COLO668 (cell line): ENCODE data around the gene KCNG2.

Experiments used
- DNase-seq: peaks from one replicate; lab custom pipeline; 2025; ENCODE audit not compliant: unreplicated experiment; lab: John Stamatoyannopoulos, UW

Gene KCNG2

DNA sequence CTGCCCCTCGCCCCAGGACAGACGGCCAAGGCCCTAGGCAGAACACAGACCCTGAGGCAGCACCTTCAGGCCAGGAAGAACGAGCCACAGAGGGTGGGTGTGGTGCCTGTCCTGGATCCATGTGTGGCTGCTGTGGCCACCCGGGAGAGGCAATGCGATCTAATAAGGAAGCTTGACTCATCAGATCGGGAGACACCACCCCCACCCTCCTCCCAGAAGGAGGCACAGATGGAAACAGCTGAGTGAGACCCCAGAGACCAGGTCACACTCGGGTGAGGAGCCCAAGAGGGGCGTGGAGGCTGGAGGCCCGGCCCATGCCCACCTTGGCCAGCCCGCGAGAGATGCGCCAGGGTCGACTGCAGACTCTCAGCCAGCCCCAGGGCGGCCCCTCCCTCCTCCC, 20.3 kb downstream of the KCNG2 start:
- DNase-seq: no peak

DNA sequence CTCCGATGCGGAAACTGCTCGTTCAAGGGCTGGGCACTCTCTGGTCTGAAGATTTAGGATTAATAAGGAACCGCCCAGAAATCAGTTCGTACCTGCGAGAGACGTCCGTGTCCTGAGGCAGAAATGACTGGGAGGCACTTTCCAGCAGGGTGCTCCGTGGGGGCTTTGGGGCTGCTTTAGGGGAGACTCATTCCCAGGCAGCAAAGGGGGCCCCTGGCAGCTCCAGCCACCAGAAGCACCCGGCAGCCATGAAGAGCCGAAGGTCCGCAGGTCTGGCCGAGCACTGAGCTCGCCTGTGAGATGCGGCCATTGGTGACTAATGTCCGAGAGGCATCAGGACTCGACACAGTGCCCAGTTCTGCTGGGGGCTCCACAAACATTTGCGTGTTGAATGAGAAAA, 20.9 kb downstream of the KCNG2 start:
- DNase-seq: no peak

DNA sequence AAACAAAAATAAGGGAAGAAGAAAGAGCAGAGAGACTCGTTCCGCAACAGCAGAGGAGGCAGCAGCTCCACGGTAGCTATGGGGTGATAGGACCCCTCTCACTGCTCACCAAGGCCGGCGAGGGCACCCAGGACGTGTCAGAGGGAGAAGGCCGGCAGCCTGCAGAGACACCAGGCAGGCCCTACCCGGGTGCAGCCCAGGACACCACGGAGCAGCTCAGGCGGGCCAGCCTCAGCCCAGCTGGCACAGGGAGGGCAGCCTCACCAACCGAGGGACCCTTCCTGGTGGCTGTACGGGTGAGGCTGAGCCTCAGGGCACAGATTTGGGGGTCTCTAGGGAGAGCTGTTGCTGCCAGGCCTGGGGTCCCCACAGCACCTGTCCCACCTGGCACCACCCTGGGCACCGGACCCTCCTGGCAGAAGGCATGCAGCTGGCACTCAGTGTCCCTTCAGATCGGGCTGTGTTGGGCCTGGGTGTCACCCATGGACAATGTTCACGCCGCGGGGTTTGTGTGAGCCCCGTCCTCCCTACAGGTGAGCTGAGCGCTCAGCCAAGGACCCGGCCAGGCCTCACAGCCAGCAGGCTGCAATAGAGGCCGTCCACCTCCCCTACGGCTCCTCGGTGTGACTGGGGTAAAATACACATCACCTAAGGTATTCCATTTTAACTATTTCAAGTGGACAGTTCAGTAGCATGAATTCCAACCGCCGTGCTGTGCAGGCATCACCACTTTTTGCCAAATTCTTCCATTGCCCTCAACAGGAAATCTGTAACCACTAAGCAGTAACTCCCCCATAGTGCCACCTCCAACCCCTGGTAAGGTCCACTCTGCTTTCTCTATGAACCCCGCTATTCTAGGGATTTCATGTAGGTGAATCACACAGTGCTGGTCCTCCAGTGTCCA, 21.6 kb downstream of the KCNG2 start:
- no peak for DNase-seq

DNA sequence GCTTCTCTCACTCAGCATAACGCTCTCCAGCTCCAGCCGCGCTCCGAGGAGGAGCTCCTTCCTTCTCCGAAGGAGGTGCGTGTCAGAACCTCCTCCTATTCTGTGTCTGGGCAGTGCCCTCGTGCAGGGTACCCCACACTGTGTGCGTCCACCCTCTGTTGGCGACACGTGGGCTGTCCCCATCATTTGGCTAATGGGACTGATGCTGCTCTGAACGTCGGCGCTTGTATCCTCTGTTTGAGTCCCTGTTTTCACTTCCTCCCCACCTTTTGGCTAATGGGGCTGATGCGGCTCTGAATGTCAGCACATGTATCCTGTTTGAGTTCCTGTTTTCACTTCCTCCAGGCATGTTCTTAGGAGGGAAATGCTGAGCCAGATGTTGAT, 22.2 kb downstream of the KCNG2 start:
- no peak for DNase-seq

DNA sequence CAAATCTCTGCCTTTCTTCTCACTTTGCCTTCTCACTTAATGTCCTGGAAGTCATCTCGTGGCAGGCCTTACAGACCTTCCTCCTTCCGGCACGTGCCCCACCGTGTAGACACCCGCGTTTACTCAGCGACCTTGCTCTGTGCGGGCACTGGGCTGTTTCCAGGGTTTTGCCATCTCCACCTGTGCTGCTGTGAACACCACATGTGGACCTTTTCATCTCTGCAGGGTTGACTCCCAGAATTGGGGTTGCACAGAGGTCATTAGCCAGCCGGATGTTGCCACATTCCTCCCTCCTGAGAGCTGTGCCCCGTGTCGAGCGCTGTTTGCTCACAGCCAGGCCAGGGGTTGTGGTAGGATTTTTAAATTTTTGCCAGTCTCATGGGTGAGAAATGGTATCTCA, 25.4 kb downstream of the KCNG2 start:
- DNase-seq: no peak

DNA sequence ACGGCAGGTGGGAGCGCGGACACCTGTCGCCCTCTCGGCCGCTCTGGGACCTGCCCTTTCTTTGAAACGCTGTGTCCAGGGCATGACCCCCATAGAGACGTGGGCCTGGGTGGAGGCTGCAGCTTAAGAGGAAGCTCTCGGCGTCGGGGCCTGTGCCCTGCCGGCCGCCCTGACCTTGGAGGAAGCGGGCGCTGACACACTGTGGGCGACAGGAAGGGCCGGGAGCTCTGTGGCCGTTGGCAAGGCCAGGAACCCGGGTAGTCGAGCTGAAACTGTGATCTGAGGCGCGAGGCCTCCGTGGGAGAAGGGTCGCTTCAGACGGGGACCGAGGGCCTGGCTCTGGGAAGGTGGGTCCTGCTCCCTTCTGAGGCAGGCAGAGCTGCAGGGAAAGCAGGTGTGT, 28.2 kb downstream of the KCNG2 start:
- DNase-seq: no peak

DNA sequence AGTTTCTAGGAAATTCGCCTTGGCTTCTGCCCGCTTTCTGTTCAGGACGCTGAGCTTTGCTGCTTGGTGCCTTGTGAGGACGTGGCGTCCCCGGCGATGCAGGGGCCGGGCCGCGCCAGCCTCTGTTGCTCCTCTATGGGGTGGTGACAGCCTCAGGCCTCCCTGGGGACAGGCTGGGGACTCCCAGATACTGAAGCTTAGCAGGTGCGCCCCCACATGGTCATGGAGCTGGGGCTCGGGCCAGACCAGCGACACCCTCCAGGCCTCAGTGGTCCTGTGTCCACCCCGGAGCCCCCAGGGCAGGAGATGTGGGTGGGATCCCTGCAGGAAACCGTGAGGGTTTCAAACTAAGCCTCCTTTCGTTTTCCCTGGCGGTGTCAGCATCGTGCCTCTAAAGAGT, 29.2 kb downstream of the KCNG2 start:
- no peak for DNase-seq

DNA sequence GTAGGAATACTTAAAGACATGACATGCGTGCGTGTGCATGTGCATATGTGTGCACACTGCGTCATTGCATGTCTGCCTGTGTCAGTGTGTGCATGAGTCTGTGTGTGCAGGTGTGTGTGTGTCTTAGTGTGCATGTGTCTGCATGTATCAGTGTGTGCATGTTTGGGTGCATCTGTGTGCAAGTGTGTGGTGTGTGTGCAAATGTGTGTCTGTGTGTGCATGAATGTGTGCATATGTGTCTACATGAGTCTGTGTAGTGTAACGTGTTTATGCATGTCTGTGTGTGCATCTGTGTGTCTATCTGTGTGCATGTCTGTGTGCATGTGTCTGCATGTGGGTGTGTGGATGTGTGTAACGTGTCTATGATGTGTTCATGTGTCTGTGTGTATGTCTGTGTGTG, 30.5 kb downstream of the KCNG2 start:
- DNase-seq: no peak

DNA sequence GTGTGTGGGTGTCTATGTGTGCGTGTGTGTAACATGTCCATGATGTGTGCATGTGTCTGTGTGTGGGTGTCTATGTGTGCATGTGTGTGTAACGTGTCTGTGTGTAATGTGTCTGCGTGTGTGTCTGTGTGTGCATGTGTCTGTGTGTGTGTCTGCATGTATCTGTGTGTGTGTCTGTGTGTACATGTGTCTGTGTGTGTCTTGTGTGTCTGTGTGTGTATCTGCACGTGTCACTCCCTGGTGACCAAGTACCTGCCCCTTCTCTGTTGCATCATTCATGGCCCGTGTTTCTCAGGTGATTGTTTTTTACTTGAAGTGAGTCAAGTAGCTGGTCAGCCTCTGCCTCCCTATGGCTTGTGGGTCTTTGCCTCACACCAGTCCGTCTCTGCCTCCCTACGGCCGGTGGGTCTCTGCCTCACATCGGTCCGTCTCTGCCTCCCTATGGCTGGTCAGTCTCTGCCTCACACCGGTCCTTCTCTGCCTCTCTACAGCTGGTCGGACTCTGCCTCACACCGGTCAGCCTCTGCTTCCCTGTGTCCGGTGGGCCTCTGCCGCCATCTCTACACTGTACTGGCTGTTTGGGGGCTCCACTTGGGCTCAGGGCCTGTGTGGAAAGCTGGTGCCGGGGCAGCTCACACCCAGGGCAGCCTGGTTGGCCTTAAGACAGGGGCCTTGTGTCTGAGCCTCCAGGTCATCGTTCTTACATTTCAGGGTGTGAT, 31.6 kb downstream of the KCNG2 start:
- DNase-seq: no peak

DNA sequence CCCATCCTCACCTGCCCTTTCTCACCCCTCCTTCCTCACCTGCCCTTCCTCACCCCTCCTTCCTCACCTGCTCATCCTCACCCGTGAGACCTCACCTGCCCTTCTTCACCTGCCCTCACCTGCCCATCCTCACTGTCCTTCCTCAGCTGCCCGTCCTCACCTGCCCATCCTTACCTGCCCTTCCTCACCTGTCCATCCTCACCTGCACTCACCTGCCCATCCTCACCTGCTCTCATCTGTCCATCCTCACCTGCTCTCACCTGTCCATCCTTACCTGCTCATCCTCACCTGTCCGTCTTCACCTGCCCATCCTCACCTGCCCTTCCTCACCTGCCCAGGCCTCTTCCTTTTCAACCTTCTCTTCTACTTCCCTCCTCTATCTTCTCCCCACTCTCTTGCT, 34.4 kb downstream of the KCNG2 start:
- no peak for DNase-seq

DNA sequence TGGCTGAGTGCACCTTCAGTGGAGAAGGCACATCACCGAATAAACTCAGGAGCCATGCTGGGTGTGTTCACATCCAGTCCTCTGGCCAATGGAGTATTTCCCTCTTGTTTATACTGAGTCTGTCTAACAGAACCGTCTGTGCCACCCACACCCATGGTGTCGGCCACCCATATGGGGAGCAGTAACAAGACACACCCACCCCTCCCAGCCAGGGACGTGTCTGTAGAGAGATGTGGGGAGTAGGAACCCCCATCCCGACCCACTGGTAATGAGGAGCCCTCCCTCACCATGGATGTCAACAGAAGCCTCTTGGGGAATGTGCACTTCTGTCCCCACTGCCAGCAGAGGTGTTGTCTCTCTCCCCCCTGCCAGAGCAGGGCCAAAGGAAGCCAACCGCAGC, 37.1 kb downstream of the KCNG2 start:
- DNase-seq: no peak

DNA sequence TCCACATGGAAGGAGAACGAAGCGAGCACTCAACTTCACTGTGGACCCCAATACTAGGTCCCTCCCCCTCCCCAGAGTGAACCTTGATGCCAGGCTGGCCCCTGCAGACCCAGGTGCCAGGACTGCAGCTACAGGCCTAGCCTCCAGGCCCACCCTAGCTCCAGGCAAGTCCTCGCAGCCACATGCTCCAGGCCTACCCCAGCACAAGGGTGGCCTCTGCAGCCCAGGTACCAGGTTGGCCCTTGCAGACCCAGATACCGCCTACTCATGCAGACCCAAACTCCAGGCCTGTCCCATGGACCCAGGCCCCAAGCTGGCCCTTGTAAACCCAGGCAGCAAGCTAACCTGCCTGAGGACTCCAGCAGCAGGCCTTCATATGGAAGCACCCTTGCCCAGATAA, 44.2 kb downstream of the KCNG2 start:
- no peak for DNase-seq

DNA sequence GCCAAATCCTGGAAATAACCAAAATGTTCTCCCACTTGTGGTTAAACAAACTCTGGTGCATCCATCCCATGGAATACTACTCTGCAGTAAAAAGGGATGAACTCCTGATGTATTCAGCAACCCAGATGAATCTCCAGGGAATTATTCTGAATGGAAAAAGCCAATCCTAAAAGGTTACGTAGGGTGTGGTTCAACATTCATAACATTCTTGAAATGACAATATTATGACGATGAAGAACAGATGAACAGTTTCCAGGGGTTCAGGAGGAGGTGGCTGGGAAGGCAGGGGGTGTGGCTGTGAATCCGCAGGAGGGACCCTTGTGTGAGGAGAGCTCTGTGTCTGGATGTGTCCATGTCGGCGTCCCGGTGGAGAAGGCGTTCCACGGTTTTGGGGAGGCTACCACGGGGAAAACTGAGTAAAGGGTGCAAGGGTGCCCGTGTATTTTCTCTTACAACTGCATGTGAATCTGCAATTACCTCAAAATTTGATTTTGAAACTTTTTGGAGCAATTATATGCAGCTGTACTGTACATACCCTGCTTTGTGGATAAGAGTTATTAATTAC, 47.3 kb downstream of the KCNG2 start:
- DNase-seq: no peak

DNA sequence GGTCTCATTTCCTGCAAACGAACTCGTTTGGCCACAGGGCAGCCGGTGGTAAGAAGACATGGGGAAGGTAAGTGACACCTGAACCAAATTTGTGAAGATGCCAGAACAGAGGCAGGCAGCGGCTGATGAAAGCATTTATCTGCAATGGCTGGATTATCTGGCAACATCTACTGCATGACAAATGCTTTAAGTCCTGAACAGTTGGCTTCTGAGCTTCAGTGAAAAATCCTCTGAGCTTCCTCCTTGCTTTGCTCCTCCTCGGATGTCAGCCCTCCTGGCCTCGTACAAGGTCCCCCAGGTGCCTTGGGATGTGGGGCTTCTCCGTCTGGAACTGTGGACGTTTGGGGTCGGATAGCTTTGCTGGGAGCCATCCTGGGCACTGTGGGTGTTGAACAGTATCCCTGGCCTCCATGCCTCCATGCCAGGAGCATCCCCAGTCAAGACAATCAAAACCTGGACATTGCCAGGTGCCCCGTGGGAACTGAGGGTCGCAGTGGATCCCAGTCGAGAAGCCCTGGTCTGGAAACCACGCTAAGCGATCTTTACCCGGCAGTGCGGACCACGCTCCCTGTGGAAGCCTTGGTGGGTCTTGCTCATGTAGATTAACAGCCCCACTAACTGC, 49.3 kb downstream of the KCNG2 start:
- DNase-seq: no peak

DNA sequence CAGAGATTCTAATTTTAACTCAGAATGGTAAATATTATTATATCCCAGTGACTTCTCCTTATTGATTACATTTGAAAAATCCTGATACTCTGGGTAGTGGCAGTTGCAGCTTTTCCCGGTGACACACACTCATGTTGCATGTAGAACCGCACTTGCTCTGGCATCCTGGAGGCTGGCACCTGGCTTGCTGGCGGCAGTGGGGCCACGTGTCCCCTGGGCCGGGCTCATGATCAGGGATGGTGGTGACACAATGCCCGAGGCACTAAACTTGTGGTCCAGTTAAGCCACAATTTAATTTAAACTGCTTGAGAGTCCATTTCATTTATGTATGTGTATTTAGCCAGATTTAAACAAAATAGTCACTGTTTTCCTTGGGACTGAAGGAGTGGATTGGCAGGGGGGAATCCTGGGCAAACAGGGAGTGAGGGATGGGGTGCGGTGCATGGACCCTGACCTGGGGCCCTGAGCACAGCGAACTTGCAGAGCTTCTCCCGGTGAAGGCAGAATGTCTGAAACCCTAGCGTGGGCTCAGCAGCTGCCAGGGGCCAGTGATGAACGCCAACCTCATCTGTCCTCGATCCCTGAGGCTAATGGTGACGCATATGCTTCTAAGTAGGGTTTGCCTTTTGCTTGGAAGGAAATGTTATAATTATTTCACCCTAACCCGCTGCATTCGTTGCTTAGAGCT, 50.0 kb downstream of the KCNG2 start:
- DNase-seq: no peak

DNA sequence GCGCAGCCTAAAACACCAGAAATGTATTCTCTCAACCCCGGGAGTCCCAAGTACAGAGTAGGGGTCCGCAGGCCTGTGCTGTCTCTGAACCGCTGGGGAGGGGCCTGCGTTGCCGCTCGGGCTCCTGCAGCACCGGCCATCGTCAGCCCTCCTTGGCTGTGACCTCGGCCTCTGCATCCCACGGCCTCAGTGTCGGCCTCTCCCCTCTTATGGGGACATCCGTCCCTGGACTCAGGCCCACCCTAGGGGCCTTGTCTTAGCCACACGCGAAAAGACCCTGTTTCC, 50.5 kb downstream of the KCNG2 start:
- DNase-seq: no peak

DNA sequence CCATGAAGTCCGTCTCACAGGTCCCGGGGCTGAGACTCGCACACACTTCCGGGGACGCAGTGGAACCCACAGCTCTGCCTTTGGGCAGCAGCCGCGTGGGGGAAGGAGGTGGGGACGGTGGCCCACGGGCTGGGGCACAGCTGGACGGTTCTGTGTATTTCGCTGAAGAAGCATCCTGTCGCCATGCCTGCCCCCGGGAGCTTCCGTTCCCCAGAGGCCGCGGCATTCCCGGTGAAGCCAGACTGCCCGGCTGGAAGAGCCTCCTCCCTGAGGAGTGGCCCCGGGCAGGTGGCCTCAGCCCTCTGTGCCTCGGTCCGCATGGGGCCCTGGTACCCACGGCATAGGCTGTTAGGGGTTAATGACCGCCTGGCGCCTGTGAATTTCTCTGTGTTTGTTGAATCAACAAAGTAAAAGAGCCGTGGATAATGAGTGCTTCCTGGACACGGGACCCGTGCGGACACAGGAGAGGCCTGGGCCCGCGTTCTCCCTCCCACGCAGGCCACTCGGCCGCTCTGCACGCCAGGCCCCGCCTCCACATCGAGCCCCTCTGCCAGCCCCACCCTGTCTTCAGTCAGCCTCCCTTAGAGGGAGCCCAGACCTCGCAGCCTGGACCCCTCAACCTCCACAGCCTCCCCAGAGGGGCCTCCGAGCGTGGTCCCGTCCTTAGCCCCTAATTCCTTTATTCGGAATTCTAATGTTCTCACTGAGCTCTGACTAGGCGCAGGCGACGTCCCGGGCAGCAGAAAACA, 51.0 kb downstream of the KCNG2 start:
- peak; percentile 60 for DNase-seq

DNA sequence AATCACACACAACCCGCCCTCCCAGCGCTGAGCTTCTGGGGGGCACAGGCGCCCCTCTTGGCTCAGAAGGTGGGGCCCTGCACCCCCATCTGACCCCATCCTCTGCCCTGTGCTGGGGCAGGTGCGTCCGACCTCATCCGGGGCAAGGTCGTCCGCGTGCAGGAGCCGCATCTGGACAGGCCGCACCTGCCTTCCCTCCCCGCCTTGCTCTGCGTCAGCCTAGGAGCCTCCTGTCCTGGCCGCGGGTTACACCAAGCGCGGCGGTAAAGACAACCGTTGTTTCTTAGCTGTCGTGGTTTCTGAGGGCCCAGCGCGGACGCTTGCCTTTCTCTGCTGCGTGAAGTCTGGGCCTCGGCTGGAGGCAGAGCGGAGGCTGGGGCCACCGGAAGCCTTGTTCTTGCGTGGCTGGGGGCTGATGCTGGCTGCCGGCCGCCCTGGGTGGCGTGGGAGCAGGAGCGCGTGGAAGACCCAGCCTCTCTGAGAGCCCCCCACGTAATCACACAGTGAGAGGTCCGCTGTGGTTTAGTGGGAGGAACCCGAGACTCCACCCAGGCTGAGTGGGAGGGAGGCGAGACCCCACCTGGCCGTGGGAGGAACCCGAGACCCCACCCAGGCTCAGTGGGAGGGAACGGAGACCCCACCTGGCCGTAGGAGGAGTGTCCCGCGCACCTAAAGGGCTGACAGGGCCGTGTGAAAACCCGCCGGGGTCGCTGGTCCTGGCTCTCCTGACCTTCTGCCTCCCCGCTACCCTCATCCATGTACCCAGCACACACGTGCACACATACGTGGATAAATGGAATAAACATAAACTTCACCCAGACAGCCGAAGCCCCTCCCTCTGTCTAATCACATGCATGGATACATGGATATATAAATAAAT, 51.8 kb downstream of the KCNG2 start:
- peak; percentile 61 for DNase-seq

DNA sequence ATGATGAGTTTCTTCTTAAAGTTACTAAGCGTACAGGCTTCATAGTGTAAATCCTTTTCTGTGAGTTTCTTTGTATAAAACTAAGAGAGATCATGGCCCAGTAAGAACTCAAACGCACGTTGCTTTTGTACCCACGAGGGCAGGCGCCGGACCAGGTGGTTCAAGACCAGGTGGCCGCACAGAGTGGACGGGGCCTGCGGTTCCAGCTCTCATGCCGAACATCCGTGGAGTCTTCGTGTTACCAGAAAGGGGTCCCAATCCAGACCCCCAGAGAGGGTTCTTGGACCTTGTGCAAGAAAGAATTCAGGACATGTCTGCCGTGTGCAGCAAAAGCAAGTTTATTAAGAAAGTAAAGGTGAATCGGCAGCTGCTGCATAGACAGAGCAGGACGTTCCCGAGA, 53.0 kb downstream of the KCNG2 start:
- no peak for DNase-seq

DNA sequence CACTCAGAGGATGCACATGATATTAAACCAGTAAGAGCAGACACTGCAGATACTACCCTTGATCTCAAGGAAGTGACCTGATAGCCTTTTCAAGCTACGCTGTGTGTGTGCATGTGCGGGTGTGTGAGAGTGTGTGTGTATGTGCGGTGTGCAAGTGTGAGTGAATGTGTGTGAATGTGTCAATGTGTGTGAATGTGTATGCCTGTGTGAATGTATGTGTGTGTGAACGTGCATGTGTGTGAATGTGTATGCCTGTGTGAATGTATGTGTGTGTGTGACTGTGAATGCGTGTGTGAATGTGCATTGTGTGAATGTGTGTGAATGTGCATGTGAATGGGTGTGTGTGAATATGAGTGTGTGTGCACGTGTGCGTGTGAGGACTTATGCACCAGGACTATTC, 53.8 kb downstream of the KCNG2 start:
- no peak for DNase-seq
